ENCODE data around the gene SRC. TPM values are rescaled to one million over a fixed set of nuclear protein-coding genes. Genes with fewer than 3 reads are reported as not detected.
A peak's percentile ranks its signal among the peaks of the same experiment; 100 is the strongest.

Gene SRC
- total RNA-seq, 4 donors from 2014 or later = 30.6 to 54.7 (median 45.0) TPM

DNA sequence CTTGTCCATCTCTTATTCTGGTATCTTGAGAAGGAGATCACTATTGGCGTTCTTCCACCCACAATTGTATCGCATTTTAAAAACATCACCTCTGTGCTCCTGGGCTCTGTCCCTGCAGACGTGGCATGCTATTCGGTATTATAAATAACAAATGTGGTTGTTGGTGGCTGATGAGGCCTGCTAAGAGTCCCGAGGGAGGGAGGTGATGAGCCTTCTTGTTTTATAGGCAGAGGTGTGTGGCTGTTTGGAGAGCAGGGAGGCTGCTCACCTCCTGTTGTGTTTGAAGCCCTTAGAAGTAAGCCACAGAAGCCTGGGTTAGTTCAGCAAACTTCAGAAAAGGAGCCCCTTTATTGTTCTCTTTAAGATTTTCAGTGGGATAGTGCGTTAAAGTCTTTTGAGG, 40.9 kb upstream of the SRC start:
- Histone ChIP-seq H3K27me3 (no peaks in the 10 kb centered on the region), H3K4me1 (peaks cover 0 to 49% (median 0%) of the 10 kb centered on the region in 3 donors), H3K9me3 (no peaks in the 10 kb centered on the region), H3K36me3 (peaks cover 0 to 81% of the 10 kb centered on the region in 2 donors), H3K4me3 (no peak overlapping the region), H3K27ac (peak overlapping the region in 1 of 4 donors; percentile 4)
- TF ChIP-seq EP300 (IDR thresholded peaks at IDR 0.05) (no peak), POLR2AphosphoS5 (IDR thresholded peaks at IDR 0.05) (no peak)
- TF ChIP-seq, protein P1, sequence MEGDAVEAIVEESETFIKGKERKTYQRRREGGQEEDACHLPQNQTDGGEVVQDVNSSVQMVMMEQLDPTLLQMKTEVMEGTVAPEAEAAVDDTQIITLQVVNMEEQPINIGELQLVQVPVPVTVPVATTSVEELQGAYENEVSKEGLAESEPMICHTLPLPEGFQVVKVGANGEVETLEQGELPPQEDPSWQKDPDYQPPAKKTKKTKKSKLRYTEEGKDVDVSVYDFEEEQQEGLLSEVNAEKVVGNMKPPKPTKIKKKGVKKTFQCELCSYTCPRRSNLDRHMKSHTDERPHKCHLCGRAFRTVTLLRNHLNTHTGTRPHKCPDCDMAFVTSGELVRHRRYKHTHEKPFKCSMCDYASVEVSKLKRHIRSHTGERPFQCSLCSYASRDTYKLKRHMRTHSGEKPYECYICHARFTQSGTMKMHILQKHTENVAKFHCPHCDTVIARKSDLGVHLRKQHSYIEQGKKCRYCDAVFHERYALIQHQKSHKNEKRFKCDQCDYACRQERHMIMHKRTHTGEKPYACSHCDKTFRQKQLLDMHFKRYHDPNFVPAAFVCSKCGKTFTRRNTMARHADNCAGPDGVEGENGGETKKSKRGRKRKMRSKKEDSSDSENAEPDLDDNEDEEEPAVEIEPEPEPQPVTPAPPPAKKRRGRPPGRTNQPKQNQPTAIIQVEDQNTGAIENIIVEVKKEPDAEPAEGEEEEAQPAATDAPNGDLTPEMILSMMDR (IDR thresholded peaks at IDR 0.05) = no peak
- ATAC-seq = no peak
- 67 to 90% methylated on average over 3 to 6 of the region's 6 CpGs for WGBS, 2 donors (ENCODE audit: low coverage in 1 of 2)

DNA sequence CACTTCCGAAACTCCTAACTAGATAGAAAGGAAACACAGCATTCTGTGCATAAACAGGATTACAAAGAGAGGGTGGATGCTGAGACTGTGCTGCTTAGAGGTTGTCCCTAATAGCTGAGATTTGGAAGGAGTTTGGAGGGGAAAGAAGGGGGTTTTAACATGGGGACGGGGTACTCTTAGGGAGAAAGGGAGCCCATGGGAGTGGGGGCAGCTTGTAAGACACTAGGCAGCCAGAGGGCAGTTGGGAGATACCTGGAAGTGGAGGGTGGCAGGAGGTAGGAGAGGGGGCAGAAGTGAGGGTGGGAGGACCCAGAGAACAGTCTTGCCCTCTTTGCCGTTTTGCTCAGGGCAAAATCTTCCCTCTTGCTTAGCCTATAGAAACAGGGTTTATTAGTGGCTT, 40.1 kb upstream of the SRC start:
- no peak overlapping the region for H3K4me3 ChIP-seq
- peak overlapping the region in 2 of 4 donors; percentile 2 to 26 for H3K27ac ChIP-seq
- no peak for ATAC-seq
- 60 to 79% methylated on average over 3 of the region's 3 CpGs for WGBS, 2 donors (ENCODE audit: low coverage in 1 of 2)
- TF ChIP-seq, protein P1 (IDR thresholded peaks at IDR 0.05) = no peak
- TF ChIP-seq EP300 (IDR thresholded peaks at IDR 0.05) (no peak), POLR2AphosphoS5 (IDR thresholded peaks at IDR 0.05) (no peak), POLR2A (IDR thresholded peaks at IDR 0.05) (no peak)
- H3K27me3 ChIP-seq = no peaks in the 10 kb centered on the region
- H3K36me3 ChIP-seq = peaks cover 0 to 86% of the 10 kb centered on the region in 2 donors
- H3K9me3 ChIP-seq = no peaks in the 10 kb centered on the region
- peaks cover 0 to 57% (median 0%) of the 10 kb centered on the region in 3 donors for H3K4me1 ChIP-seq

DNA sequence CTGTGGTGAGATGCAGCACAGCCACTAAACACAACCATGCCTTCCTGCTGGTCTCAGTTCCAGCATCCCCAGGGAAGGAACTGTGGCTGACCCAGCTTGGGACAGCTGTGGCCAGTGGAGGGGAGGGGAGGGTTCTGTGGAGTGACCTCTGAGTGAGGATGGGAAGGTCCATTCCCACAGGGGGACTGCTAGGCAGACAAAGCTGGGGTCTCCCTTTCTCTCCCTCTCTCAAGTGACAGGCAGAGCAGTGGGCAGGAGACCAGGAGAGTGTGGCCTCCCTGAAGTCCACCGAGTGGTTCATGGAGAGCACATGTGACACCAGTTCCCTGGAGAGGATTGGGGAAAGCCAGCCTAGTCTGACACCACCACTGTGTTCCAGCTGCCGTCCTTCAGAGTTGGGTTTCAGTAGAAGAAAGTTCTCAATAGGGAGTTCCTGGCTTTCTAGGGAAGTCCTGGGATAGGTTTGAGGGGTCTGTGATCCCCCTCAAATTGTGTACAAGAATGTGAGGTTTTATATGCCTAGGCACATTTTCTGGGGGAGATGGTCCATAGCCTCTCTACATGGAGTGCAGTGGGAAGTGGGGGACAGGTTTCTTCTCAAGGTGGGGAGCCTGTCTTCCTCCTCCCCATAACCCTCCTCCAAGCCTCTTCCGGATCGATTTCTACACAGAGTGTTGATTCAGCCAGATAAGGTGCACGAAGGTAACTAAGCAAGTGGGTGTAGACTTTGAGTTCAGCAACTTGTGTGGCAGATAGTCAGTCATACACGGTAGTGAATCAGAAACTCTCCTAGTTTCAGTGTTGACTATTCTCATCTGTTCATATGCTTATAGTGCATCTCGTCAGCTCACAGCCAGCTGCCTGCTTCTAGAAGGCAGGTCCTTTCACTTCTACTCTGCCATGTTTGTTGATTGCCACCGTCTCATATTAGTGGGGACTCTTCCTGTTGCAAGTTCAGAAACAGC, 37.6 kb upstream of the SRC start:
- Histone ChIP-seq H3K4me3 (no peak overlapping the region), H3K4me1 (peaks cover 0 to 82% (median 6%) of the 10 kb centered on the region in 3 donors), H3K27ac (no peak overlapping the region), H3K36me3 (peaks cover 0 to 66% of the 10 kb centered on the region in 2 donors), H3K27me3 (no peaks in the 10 kb centered on the region), H3K9me3 (no peaks in the 10 kb centered on the region)
- WGBS, 2 donors (ENCODE audit: low coverage in 1 of 2) = 83 to 94% methylated on average over 1 to 6 of the region's 8 CpGs
- ATAC-seq = no peak
- TF ChIP-seq POLR2AphosphoS5 (IDR thresholded peaks at IDR 0.05) (no peak), EP300 (IDR thresholded peaks at IDR 0.05) (no peak), POLR2A (IDR thresholded peaks at IDR 0.05) (no peak)
- TF ChIP-seq, protein P1 (IDR thresholded peaks at IDR 0.05) = no peak

DNA sequence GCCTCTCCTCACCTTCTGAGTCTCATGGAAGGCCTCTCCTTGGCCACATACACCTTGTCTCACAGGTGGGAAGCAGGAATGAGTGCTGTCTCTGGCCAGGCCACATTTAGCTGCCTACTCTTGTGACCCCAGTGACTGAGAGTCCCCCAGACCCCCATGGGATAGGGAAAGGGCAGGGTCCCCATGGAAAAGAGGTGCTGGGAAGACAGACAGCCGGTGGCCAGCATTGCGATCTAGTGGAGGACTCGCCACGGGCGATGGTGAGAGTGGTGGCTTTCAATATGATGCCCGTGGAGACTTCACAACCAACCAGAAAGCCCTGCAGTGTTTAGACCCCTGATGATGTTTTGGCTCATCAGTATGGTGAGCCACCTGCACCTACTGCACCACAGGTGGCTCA, 36.6 kb upstream of the SRC start:
- ATAC-seq = no peak
- no peak overlapping the region for H3K27ac ChIP-seq
- no peak overlapping the region for H3K4me3 ChIP-seq
- no peaks in the 10 kb centered on the region for H3K9me3 ChIP-seq
- TF ChIP-seq EP300 (IDR thresholded peaks at IDR 0.05) (no peak), POLR2AphosphoS5 (IDR thresholded peaks at IDR 0.05) (no peak), POLR2A (IDR thresholded peaks at IDR 0.05) (no peak)
- TF ChIP-seq, protein P1 (IDR thresholded peaks at IDR 0.05) = no peak
- WGBS, 2 donors (ENCODE audit: low coverage in 1 of 2) = no CpG with 5 or more reads among the region's 6 CpGs
- no peaks in the 10 kb centered on the region for H3K27me3 ChIP-seq
- H3K4me1 ChIP-seq = peaks cover 0 to 88% (median 6%) of the 10 kb centered on the region in 3 donors
- H3K36me3 ChIP-seq = peaks cover 0 to 57% of the 10 kb centered on the region in 2 donors

All from gastroesophageal sphincter (tissue), 4 donors.